ENCODE data around the gene DPP10.

Gene DPP10

DNA sequence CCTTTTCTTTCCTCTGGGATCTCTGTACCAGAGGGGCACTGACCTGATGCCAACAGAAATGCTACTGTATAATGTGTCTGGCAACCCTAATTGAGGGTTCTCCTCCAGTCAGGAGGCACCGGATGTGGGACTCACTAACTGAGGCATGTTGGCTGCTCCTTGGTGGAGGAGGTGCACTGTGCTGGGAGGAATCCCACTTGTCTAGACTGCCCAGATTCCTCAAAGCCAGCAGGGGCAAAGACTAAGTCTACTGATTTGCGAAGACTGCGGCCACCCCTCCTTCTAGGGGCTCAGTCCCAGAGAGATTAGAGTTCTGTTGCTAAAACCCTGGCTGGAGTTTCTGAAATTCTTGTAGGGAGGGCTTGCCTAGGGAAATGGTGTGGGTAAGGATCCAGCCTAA is 1192.1 kb downstream of the DPP10 start:
- DNase-seq (ENCODE audit: extremely low read depth in 1 of 2, low read depth in 1 of 2) = no peak

DNA sequence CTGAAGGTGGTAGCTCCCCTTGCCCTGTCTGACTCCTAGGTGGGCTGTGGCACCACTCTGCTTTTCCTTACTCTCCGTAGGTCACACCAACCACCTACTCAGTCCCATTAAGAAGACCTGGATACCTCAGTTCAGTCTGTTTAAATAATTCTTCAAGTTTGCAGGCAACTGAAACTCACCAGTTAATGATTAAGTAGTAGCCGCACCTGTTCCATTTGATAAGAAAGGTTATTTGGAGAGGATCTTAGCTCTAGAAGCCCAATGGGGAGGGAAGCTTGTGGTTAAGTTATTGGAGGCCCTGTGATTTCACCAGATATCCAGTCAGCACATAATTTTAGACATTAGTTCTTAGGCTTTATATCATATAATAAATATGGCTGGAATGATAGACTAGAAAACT is 1193.0 kb downstream of the DPP10 start:
- no peak for DNase-seq (ENCODE audit: extremely low read depth in 1 of 2, low read depth in 1 of 2)

DNA sequence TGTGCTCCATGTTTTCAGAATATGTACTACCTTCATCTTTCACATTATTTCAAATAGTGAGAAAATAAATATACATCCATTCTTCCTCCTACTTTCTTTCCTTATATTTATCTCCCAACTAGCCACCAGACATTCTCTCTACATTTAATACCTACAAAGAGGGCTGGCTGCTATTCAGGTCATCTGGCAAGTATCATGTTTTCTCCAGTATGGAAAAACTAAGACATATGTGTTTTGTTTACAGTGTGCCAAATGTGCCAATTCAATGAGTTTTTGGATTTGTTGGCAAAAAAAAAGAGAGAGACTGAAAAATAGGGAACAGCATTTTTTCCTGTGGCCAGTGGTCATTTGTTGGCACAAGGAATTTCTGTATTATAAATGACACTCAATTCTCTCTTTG is 1207.3 kb downstream of the DPP10 start:
- DNase-seq (ENCODE audit: extremely low read depth in 1 of 2, low read depth in 1 of 2) = no peak

DNA sequence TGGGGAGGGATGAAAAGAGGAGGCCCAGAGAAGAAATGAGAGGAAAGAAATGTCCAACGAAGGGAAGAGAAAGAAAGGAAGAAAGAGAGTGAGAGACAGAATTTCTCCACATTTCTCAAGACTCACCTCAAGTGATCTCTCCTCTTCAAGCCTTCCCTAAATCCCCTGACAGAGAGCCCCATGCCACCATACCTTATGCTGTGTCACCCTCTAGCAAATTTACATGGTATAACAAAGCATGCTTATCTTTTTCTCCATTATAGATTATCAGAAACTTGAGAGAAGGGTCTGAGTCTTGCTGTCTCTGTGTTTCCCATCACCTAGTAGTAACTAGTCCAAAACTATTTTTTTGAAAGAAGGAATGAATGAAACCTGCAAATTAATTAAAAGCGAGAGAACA is 1208.4 kb downstream of the DPP10 start:
- no peak for DNase-seq (ENCODE audit: extremely low read depth in 1 of 2, low read depth in 1 of 2)

DNA sequence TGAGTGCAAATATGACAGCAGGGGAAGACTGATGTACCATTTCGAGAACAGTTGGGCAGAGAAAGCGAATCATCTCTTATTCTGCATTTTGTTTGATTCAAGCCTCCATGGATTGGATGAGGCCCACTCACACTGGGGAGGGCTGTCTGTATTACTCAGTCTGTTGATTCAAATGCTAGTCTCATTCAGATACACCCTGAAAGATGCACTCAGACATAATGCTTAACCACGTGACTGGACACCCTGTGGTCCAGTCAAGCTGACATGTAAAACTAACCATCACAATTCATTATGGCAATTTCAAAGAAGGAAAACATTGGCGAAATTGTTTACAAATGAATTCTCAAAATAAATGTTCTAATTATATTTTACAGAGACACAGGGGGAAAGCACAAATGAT is 1210.2 kb downstream of the DPP10 start:
- no peak for DNase-seq (ENCODE audit: extremely low read depth in 1 of 2, low read depth in 1 of 2)

DNA sequence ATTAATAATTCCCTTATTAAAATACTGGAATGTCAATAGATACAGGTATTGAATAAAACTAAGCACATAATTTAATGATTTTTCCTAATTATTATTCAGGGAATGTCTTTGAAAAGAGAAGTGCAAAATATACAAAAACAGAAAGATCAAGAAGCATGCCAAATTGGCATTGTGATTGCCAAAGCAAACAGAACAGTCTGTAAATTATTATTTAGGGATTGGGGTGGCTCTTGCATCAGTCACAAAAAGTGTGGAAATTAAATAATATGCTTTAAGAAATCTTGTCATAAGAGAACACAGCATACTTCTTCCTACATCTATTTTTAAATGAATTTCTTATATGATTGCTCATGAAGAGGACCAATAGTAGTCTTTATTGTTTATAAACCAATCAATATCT is 1211.9 kb downstream of the DPP10 start:
- no peak for DNase-seq (ENCODE audit: extremely low read depth in 1 of 2, low read depth in 1 of 2)

DNA sequence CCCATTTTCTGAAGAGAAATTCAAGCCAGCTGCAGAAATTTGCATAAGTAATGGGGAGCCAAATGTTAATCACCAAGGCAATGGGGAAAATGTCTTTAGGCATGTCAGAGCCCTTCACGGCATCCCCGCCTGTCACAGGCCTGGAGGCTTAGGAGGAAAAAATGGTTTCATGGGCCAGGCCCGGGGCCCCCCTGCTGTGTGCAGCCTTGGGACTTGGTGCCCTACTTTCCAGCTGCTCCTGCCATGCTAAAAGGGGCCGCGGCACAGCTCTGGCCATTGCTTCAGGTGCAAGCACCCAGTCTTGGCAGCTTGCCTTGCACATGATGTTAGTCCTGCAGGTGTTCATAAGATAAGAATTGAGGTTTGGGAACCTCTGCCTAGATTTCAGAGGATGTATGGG is 1235.7 kb downstream of the DPP10 start:
- DNase-seq (ENCODE audit: extremely low read depth in 1 of 2, low read depth in 1 of 2) = no peak

DNA sequence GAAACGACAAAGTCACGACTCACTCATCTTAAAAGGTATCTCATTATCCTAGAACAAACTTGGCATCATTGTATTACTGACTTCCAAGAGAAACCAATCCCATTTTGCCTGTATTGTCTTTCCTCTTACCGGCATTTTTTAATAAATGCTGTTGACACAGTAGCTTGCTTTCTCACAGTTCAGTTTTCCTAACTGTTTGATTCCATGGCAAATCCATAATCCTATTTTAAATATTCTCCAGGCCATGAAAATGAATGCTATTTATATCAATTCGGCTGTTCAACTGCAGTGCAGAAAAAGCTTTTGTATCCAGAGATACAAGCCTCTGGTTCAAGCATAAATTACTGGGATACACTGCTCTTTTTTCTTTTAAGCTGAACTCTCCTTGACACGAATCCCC is 1241.9 kb downstream of the DPP10 start:
- DNase-seq (ENCODE audit: extremely low read depth in 1 of 2, low read depth in 1 of 2) = no peak

DNA sequence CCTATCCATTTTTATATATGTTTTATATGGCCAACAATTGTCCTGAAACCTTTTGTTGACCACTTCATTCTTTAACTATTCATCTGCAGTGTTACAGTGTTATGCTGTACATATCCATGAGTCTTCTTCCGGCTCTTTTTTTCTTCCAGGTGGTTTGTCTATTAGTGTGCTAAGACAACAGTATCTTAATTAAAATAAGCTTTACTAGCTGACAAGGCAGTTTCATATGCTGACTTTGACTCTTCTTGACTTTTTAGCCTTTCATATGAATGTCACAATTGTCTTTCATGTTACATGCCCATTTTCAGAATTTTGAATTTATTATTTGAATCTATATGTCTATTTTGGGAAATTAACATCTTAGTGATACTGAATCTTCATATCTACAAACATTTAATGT is 1249.0 kb downstream of the DPP10 start:
- DNase-seq (ENCODE audit: extremely low read depth in 1 of 2, low read depth in 1 of 2) = no peak

DNA sequence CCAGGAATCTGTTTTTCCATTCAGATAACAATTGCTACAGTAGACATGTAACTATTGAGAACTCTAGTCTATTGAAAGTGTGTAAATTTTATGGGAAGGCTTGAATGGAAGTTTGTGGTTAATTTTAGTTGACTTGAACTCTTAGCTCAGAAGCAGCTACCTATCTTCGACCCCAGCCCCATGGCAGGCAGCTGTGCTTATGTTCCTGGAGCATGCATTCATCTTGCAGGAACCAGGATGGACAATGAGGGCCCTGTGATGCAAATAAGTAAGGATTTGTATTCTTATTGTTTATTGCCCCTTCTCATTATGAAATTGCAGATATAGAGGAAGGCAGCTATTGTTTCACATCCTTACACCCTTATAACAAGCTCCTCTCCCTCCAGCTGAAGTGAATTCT is 1252.2 kb downstream of the DPP10 start:
- DNase-seq (ENCODE audit: extremely low read depth in 1 of 2, low read depth in 1 of 2) = no peak

DNA sequence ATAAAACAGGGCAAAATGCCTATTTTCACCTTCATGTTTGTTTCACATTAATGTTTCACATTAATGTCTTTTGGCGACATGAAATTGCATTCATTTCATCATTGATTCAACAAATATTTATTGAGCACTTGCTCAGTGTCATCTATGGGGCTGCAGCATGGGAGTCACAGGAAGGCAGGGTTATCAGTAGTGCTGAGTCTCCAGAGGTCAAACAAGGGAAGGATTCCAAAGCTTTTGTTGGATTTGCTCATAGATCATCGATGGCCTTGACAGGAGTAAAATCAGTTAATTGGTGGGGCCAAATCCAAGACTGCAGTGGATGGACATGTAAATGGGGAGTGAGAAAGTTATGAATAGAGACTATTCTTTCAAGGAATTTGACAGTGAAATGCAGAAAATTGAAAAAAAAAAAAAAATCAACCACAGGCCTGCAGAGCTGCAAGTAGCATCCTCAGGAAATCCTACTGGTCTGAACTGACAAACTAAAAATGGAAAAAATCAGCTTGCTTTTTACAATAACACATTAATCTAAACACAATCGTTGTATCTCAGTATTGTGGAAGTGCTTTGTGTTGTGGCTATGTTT is 1290.8 kb downstream of the DPP10 start:
- no peak for DNase-seq (ENCODE audit: extremely low read depth in 1 of 2, low read depth in 1 of 2)

DNA sequence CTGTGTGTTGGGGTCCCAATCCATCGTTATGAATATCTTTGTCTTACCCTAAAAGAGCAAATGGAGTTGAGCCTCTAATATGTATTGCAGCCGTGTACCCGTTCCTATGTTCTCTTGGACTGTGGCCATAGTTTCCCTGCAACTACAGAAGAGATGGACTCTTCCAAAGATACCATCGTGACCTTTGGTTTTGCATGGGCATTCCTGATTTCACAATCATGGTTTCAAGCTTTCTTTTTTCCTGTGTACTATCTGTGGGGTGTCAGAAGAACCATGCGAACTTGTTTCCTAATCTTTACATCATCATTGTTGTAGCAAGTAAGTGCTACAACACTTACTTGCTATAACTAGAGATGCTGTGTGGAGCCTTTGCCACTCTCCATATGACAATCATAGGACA is 1295.7 kb downstream of the DPP10 start:
- no peak for DNase-seq (ENCODE audit: extremely low read depth in 1 of 2, low read depth in 1 of 2)

DNA sequence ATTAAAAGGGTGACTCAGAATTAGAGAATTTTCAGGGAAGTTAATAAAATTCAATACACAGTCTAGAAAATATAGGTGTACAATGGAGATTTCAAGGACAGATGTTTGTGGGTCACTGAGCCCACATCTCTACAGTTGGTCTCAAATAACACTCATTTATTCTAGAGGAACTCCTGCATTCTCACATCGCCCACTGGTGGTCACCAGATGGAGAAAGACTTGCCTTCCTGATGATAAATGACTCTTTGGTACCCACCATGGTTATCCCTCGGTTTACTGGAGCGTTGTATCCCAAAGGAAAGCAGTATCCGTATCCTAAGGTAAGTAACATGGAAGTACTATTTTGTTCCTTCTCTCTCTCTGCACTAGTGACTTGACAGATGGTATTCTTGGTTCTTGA is 1297.1 kb downstream of the DPP10 start:
- no peak for DNase-seq (ENCODE audit: extremely low read depth in 1 of 2, low read depth in 1 of 2)

DNA sequence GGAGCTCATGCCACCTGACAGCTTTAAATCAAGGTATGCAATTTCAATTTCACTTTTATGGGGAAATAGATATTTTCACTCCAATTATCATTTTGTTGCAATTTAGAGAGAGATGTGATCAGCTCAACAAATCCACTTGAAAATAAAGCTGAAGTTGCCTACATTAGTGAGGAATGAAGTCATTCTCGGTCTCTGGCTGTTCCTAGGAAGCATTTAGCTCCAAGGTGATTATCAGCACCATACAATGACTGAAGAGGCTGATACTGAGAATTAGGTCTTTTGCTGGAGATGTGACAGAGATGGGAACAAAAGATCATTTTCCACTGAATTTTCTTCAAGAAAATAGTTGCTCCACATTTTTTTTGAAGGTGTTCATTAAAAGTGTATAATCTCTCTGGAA is 1303.7 kb downstream of the DPP10 start:
- no peak for DNase-seq (ENCODE audit: extremely low read depth in 1 of 2, low read depth in 1 of 2)

DNA sequence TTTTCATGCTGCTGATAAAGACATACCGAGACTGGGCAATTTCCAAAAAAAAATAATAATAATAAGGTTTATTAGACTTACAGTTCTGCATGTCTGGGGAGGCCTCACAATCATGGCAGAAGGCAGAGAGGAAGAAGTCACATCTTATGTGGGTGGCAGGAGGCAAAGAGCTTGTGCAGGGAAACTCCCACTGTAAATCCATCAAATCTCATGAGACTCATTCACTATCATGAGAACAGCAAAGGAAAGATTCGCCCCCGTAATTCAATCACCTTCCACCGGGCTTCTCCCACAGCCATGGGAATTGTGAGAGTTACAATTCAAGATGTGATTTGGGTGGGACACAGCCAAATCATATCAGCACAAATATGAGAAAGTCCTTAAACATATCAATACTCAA is 1314.8 kb downstream of the DPP10 start:
- no peak for DNase-seq (ENCODE audit: extremely low read depth in 1 of 2, low read depth in 1 of 2)

DNA sequence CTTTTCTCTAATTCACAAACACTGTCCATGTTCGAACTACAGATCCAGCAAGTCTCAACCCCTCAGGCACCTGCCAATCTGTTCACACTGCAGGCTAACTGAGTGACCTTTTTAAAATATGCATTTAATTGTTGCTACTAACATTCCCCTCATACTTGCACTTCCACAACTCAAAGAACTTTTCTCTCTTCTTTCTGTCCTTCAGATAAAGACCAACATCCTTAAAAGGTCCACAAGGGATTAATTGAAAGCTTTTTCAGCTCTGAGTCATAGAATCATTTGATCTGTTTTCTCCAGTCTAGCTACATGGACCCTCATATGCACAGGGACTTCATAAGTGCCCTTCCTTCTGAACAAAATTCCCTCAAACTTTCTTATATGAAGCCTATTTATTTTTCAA is 1321.2 kb downstream of the DPP10 start:
- no peak for DNase-seq (ENCODE audit: extremely low read depth in 1 of 2, low read depth in 1 of 2)

DNA sequence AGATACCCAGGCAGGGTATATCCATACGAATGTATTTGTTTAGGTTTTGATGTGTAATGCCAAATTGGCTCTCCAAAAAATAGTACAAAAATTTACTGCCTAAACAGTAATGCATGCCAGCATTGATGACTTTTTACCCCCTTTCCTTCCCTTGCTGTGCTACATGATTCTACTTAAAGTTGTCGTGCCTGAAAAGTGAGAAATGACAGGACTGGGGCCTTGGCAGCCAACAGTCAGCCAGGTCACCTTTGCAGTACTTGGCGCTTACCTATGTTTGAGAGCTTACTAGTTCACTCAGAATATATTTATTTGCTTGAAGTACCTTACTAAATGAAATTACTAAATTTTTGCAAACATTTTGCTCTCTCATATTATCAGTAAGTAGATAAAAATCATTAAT is 1329.1 kb downstream of the DPP10 start:
- DNase-seq (ENCODE audit: extremely low read depth in 1 of 2, low read depth in 1 of 2) = no peak

DNA sequence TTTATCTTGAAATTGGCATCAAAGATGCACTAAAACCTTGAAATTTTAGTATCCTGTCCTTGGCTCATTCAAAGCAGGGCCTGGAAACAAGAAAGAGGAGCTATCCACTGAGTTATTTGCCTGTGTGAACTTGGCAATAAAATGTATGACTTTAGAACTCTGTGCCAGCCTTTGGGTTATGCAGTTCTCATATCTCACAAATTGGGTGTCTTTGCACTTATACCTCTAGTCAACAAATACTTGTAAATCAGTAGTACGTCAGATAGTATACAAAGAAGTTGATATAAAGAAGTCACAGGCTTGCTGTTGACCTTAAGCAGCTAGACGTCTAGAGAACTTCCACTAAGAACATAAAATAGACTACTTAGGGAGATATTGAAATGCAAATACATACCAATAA is 1331.9 kb downstream of the DPP10 start:
- no peak for DNase-seq (ENCODE audit: extremely low read depth in 1 of 2, low read depth in 1 of 2)

DNA sequence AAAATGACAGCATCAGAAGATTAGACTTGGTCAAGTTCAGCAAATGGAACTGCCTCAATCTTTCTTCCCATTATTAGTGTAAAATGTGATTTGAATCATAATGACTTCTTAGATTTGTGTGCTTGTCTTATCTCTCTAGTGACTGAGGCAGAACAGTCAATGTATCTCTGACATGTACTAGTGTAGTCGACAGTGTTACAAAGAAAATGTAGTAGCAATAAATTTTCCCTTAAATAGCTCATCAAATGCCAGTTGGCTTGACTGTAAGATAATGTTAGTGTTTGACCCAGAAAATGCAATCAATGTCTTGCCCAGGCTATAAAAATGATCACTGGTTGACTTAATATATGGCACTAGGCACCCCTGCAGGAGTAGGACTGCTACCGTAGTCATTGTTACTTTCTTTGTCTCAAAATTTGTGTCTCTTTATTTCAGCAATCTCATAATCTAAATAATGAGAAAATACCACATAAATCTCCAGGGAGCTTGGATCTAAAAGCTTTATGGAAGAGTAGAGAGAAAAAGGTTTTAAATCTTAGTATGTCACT is 1336.7 kb downstream of the DPP10 start:
- no peak for DNase-seq (ENCODE audit: extremely low read depth in 1 of 2, low read depth in 1 of 2)

DNA sequence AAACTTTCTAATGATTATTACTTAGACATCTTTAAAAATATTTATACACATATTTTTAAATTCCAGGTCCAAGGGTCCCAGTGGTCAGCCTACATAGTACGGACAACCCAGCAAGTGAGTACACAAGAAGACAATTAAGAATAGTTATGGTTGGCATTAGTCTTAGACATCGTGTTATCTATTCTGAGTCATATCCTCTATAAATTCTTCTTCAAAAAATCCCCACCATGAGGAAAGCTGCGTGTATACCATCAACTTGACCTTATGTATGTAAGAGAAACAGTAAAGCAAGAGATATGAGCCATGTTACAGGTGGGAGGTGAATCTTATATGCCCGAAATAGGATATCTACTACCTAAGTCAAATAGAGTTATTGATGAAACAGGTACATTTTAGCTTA is 1339.8 kb downstream of the DPP10 start:
- no peak for DNase-seq (ENCODE audit: extremely low read depth in 1 of 2, low read depth in 1 of 2)

DNA sequence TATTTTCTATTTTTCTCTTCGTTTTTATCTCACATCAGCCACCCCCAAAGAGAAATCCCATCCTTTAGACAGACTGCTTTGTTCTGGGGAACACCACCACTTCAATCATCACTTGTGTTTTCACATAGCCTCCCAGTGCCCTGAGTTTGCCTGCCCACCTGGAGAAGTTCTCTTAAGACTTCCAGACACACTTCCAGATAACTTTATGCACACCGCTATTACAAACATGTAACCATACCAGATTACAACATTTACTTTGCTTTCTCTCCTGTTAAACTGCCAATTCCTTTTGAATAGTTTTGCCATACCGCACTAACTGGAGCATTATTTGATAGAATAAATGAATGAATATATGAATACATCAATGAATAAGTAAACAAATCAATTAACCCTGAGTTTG is 1353.6 kb downstream of the DPP10 start:
- no peak for DNase-seq (ENCODE audit: extremely low read depth in 1 of 2, low read depth in 1 of 2)

DNA sequence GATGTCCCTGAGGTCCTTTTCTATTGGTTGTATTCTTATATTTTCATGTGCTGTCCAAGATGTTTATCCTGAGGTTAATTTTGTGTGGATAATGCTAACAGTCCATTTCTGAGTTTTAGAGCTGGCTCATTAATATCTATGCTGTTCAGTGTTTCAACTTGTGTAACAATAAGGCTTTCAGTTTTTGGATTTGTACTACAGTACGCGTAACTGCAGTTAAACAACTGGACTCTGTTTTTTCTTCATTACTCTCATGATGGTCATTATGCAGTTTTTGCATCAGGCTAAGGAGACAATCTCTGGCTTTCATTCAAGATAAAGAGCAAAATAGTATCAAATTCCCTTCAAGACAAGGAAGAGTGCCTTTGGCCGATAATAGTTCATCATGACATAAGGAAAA is 1364.8 kb downstream of the DPP10 start:
- no peak for DNase-seq (ENCODE audit: extremely low read depth in 1 of 2, low read depth in 1 of 2)

DNA sequence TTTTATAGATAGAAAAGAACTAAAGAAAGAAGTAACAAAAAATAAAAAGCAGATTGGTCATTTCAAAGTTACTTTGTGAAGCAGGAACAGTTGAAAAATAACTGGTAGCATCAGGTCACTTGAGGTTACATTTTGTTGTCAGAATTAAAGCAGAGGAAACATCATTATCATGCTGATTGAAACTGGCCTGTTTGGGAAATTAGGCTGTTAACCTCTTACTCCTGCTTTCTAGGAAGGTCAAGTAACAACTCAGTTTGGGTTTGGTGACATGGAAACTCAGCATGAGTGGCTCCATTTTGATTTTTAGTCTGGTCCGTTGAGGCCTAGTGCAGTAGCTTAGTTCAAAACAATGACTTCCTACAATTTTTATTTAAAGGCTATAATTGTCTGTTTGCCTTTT is 1383.5 kb downstream of the DPP10 start:
- no peak for DNase-seq (ENCODE audit: extremely low read depth in 1 of 2, low read depth in 1 of 2)
